WTC11 (cell line): ENCODE results near the gene SUCLG1.

Source experiments
- FOXK1 ChIP-seq: sonication (generic); formaldehyde crosslinking; IDR thresholded peaks from 2 replicates; pipeline ENCODE4 v1.8.0; 2022; ENCODE audit warnings: mild to moderate bottlenecking, moderate library complexity, missing genetic modification reagents
- FOXP1 ChIP-seq: sonication (generic); formaldehyde crosslinking; IDR thresholded peaks from 2 replicates; pipeline ENCODE4 v1.8.0; 2022; ENCODE audit warnings: missing genetic modification reagents, mild to moderate bottlenecking, moderate library complexity, borderline replicate concordance
- NR1H2 ChIP-seq: sonication (generic); formaldehyde crosslinking; IDR thresholded peaks from 2 replicates; pipeline ENCODE4 v1.9.0; 2021; ENCODE audit warnings: mild to moderate bottlenecking, moderate library complexity, missing genetic modification reagents
- SP1 ChIP-seq: sonication (generic); formaldehyde crosslinking; conservative IDR thresholded peaks from 2 replicates; pipeline ENCODE4 v1.8.1; 2022; ENCODE audit warnings: missing genetic modification reagents
- TCF7 ChIP-seq: sonication (generic); formaldehyde crosslinking; IDR thresholded peaks from 2 replicates; pipeline ENCODE4 v1.8.0; 2022; ENCODE audit warnings: mild to moderate bottlenecking, low read depth, missing genetic modification reagents, moderate library complexity
- ZNF138 ChIP-seq: sonication (generic); formaldehyde crosslinking; conservative IDR thresholded peaks from 2 replicates; pipeline ENCODE4 v1.8.1; 2022; ENCODE audit warnings: mild to moderate bottlenecking, moderate library complexity, missing genetic modification reagents
- TF ChIP-seq, protein P1 (sequence below): fragments of 200-600 bp; IDR thresholded peaks from 2 replicates; pipeline ENCODE4 v1.8.0; 2022; ENCODE audit warnings: antibody characterized with exemption
- TF ChIP-seq, protein P2 (sequence below): sonication (generic); formaldehyde crosslinking; conservative IDR thresholded peaks from 2 replicates; pipeline ENCODE4 v1.8.1; 2022; ENCODE audit warnings: mild to moderate bottlenecking, missing genetic modification reagents
- TF ChIP-seq, protein P3 (sequence below): sonication (generic); formaldehyde crosslinking; IDR thresholded peaks from 2 replicates; pipeline ENCODE4 v1.8.0; 2023; ENCODE audit warnings: mild to moderate bottlenecking, missing genetic modification reagents

DNA sequence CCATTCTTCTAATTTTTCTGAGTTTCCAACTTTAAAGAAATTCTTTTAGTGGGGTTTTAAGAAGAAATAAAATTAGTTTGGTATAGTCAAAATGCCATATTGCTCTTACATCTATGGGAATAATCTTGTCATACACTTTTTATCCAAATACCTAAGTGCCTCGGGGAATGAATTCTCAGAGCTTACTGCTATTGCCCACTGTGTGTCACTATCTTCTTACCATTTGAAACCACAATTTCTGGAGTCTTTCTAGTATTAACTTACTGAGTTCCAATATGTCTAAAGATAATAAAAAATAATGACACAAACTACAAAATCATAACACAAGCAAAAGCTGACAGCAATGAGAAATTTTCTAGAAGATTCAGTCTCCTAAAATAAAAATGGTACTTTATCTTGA is 33.5 kb upstream of the SUCLG1 start:
- TF ChIP-seq, protein P1, sequence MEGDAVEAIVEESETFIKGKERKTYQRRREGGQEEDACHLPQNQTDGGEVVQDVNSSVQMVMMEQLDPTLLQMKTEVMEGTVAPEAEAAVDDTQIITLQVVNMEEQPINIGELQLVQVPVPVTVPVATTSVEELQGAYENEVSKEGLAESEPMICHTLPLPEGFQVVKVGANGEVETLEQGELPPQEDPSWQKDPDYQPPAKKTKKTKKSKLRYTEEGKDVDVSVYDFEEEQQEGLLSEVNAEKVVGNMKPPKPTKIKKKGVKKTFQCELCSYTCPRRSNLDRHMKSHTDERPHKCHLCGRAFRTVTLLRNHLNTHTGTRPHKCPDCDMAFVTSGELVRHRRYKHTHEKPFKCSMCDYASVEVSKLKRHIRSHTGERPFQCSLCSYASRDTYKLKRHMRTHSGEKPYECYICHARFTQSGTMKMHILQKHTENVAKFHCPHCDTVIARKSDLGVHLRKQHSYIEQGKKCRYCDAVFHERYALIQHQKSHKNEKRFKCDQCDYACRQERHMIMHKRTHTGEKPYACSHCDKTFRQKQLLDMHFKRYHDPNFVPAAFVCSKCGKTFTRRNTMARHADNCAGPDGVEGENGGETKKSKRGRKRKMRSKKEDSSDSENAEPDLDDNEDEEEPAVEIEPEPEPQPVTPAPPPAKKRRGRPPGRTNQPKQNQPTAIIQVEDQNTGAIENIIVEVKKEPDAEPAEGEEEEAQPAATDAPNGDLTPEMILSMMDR = no peak
- TF ChIP-seq FOXP1 (CRISPR knock-in tag) = no peak
- no peak for TF ChIP-seq SP1 (CRISPR knock-in tag)
- no peak for TF ChIP-seq FOXK1 (CRISPR knock-in tag)
- no peak for TF ChIP-seq ZNF138 (CRISPR knock-in tag)
- no peak for TF ChIP-seq NR1H2 (CRISPR knock-in tag)
- no peak for TF ChIP-seq TCF7 (CRISPR knock-in tag)
- TF ChIP-seq, protein P2, sequence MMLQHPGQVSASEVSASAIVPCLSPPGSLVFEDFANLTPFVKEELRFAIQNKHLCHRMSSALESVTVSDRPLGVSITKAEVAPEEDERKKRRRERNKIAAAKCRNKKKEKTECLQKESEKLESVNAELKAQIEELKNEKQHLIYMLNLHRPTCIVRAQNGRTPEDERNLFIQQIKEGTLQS = no peak
- TF ChIP-seq, protein P3, sequence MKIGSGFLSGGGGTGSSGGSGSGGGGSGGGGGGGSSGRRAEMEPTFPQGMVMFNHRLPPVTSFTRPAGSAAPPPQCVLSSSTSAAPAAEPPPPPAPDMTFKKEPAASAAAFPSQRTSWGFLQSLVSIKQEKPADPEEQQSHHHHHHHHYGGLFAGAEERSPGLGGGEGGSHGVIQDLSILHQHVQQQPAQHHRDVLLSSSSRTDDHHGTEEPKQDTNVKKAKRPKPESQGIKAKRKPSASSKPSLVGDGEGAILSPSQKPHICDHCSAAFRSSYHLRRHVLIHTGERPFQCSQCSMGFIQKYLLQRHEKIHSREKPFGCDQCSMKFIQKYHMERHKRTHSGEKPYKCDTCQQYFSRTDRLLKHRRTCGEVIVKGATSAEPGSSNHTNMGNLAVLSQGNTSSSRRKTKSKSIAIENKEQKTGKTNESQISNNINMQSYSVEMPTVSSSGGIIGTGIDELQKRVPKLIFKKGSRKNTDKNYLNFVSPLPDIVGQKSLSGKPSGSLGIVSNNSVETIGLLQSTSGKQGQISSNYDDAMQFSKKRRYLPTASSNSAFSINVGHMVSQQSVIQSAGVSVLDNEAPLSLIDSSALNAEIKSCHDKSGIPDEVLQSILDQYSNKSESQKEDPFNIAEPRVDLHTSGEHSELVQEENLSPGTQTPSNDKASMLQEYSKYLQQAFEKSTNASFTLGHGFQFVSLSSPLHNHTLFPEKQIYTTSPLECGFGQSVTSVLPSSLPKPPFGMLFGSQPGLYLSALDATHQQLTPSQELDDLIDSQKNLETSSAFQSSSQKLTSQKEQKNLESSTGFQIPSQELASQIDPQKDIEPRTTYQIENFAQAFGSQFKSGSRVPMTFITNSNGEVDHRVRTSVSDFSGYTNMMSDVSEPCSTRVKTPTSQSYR (CRISPR knock-in tag) = no peak
